Measurements from ENCODE around the gene CD160.
"Not testable (repeated sequence)": the region's sequence is repeated elsewhere in the genome, so short reads cannot be mapped to it uniquely, and the experiment has no call there.

The CD160 gene

GRCh38 chr1:145764231-145764940, 45.1 kb downstream of the CD160 start:
- not testable (repeated sequence) for DNase-seq (ENCODE audit: low read depth); H3K4me3 ChIP-seq (ENCODE audit: low read length)

DNA sequence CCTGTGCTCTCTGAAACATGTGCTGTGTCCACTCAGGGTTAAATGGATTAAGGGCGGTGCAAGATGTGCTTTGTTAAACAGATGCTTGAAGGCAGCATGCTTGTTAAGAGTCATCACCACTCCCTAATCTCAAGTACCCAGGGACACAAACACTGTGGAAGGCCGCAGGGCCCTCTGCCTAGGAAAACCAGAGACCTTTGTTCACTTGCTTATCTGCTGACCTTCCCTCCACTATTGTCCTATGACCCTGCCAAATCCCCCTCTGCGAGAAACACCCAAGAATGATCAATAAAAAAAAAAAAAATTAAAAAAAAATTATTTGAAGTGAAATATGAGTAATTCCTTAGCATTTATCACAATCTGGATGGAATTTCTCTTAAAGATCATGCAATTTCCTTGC, 45.8 kb downstream of the CD160 start:
- H3K4me3 ChIP-seq (ENCODE audit: low read length); DNase-seq (ENCODE audit: low read depth): not testable (repeated sequence)

DNA sequence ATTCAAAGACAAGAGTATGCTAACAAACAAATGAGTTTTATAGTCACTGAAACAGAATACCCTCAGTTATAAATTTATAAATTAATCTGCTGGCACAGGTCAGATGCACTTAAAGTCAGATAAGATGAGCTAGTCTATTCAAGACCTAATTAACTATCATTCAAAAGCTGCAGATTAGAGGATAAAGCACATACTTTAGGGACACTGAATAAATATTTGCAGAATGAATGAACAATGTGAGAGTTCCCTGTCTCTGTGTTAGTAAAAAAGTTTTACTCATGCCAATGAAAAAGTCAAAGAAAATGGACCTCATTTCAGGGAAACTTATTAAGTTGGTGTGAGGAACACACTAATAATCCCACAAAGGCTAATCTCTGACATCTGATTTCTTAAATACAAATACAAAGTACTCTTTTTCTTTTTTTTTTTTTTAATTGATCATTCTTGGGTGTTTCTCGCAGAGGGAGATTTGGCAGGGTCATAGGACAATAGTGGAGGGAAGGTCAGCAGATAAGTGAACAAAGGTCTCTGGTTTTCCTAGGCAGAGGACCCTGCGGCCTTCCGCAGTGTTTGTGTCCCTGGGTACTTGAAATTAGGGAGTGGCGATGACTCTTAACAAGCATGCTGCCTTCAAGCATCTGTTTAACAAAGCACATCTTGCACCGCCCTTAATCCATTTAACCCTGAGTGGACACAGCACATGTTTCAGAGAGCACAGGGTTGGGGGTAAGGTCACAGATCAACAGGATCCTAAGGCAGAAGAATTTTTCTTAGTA, 46.5 kb downstream of the CD160 start:
- not testable (repeated sequence) for DNase-seq (ENCODE audit: low read depth); H3K4me3 ChIP-seq (ENCODE audit: low read length)

GRCh38 chr1:145766926-145767325, 47.6 kb downstream of the CD160 start:
- not testable (repeated sequence) for H3K4me3 ChIP-seq (ENCODE audit: low read length); DNase-seq (ENCODE audit: low read depth)

DNA sequence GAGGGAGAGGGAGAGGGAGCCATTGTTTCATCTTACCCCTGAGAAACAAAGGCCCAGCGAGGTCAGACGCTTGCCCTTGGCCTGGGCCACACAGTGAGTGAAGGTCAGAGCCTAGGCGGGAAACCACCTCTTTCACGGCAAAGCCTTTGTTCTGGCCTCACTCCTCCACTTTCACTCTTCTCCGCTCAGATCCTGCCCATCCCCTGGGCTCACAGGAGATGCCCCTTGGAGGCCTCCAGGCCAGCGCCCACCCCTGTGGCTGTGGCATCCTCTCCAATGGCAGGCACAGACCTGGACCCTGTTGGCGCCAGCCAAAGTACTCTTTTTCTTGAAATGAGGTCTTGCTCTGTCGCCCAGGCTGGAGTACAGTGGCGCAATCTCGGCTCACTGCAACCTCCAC, 48.7 kb downstream of the CD160 start:
- not testable (repeated sequence) for H3K4me3 ChIP-seq (ENCODE audit: low read length); DNase-seq (ENCODE audit: low read depth)

GRCh38 chr1:145771056-145771455, 51.8 kb downstream of the CD160 start:
- no peak overlapping the region for H3K4me3 ChIP-seq (ENCODE audit: low read length)
- TF ChIP-seq, protein P1, sequence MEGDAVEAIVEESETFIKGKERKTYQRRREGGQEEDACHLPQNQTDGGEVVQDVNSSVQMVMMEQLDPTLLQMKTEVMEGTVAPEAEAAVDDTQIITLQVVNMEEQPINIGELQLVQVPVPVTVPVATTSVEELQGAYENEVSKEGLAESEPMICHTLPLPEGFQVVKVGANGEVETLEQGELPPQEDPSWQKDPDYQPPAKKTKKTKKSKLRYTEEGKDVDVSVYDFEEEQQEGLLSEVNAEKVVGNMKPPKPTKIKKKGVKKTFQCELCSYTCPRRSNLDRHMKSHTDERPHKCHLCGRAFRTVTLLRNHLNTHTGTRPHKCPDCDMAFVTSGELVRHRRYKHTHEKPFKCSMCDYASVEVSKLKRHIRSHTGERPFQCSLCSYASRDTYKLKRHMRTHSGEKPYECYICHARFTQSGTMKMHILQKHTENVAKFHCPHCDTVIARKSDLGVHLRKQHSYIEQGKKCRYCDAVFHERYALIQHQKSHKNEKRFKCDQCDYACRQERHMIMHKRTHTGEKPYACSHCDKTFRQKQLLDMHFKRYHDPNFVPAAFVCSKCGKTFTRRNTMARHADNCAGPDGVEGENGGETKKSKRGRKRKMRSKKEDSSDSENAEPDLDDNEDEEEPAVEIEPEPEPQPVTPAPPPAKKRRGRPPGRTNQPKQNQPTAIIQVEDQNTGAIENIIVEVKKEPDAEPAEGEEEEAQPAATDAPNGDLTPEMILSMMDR (conservative IDR thresholded peaks at IDR 0.05; ENCODE audit: low read length), result no peak
- DNase-seq (ENCODE audit: low read depth), result no peak

DNA sequence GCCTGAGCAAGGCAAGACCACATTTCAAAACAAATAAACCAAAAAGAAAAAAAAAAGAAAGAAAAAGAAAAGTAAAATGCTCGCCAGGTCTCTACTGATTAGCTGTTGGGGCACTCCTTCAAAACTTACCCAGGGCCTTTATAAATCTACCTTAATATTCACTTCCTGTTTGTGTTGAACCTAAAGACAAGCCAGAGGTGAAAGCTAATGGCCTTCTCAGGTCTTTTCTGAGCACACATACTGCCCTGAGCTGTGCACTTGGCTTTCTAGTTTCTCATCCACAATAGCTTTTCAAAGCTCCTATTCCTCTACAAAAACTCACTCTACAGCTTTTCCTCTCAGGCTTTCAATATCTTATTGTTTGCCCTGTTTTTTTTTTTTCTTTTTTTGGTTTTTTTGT, 54.1 kb downstream of the CD160 start:
- TF ChIP-seq, protein P1 (conservative IDR thresholded peaks at IDR 0.05; ENCODE audit: low read length), result no peak
- H3K4me3 ChIP-seq (ENCODE audit: low read length), result no peak overlapping the region
- no peak for DNase-seq (ENCODE audit: low read depth)

DNA sequence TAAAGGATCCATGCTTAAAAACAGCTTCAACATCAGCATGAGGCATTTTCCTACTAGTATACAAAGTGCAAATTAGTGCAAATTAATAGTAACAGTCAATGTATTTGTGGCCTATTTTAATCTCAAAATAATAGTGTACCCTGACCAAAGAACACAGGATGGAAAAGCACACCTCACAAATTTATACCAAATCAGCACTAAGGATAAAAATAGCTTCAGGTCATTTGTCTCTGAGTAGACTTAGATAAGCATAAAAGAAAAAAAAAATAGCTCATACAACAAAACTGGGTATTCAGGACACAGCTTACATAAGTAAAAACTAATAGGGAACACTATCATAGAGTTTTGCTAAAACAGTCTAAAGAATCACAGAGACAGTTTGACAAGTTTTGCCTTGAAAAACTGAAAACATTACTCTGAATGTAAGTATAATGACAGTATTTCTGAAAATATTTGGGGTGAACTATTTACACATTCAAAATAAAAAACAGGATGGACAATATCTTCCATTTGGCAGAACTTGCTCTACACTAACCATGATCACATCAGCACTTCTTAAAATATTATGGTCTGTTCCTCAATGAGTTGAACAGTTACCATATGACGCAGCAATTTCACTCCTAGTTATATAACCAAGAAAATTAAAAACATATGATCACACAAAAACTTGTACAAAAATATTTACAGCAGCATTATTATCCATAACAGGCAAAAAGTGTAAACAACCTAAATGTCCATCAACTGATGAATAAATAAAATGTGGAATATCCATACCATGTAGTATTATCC, 58.3 kb downstream of the CD160 start:
- peak; percentile 58 for DNase-seq (ENCODE audit: low read depth)
- H3K4me3 ChIP-seq (ENCODE audit: low read length), result no peak overlapping the region
- TF ChIP-seq, protein P1 (conservative IDR thresholded peaks at IDR 0.05; ENCODE audit: low read length), result no peak

GRCh38 chr1:145778146-145778540, 58.8 kb downstream of the CD160 start:
- TF ChIP-seq, protein P1 (conservative IDR thresholded peaks at IDR 0.05; ENCODE audit: low read length), result no peak
- H3K4me3 ChIP-seq (ENCODE audit: low read length), result no peak overlapping the region
- DNase-seq (ENCODE audit: low read depth), result peak; percentile 60

All from AG10803 (cell line).